HEK293 (cell line): ENCODE data around the gene NABP2.

Experiments used
- HOXD13 ChIP-seq: sonication (generic); formaldehyde crosslinking; IDR thresholded peaks from 2 replicates; pipeline ENCODE4 v1.8.0; 2022; ENCODE audit warnings: missing genetic modification reagents, borderline replicate concordance
- KLF8 ChIP-seq: fragments of 450-650 bp; formaldehyde crosslinking; IDR thresholded peaks from 2 replicates; pipeline ENCODE4 v1.5.1; 2016; ENCODE audit warnings: missing biosample characterization, missing genetic modification characterization
- PATZ1 ChIP-seq: fragments of 450-650 bp; formaldehyde crosslinking; IDR thresholded peaks from 2 replicates; pipeline ENCODE4 v1.5.1; 2016; ENCODE audit warnings: missing biosample characterization, missing genetic modification characterization
- PRDM4 ChIP-seq: fragments of 450-650 bp; formaldehyde crosslinking; IDR thresholded peaks from 2 replicates; pipeline ENCODE4 v1.5.1; 2017; ENCODE audit warnings: missing biosample characterization, missing genetic modification characterization
- ZFP3 ChIP-seq: fragments of 450-650 bp; formaldehyde crosslinking; IDR thresholded peaks from 2 replicates; pipeline ENCODE4 v1.5.1; 2016; ENCODE audit warnings: low read depth, missing biosample characterization, missing genetic modification characterization
- ZNF18 ChIP-seq: fragments of 450-650 bp; formaldehyde crosslinking; IDR thresholded peaks from 2 replicates; pipeline ENCODE4 v1.5.1; 2016; ENCODE audit warnings: missing biosample characterization, missing genetic modification characterization
- ZNF214 ChIP-seq: fragments of 450-650 bp; formaldehyde crosslinking; IDR thresholded peaks from 2 replicates; pipeline ENCODE4 v1.5.1; 2017; ENCODE audit warnings: missing biosample characterization, mild to moderate bottlenecking, missing genetic modification characterization, borderline replicate concordance
- ZNF24 ChIP-seq: fragments of 450-650 bp; formaldehyde crosslinking; IDR thresholded peaks from 2 replicates; pipeline ENCODE4 v1.5.1; 2016; ENCODE audit warnings: missing biosample characterization, missing genetic modification characterization
- ZNF311 ChIP-seq: fragments of 450-650 bp; formaldehyde crosslinking; IDR thresholded peaks from 2 replicates; pipeline ENCODE4 v1.5.1; 2017; ENCODE audit warnings: missing biosample characterization, missing genetic modification characterization, borderline replicate concordance
- ZNF350 ChIP-seq: fragments of 450-650 bp; formaldehyde crosslinking; IDR thresholded peaks from 2 replicates; pipeline ENCODE4 v1.5.0; 2017; ENCODE audit warnings: missing biosample characterization, mild to moderate bottlenecking, missing genetic modification characterization
- ZNF366 ChIP-seq: fragments of 450-650 bp; formaldehyde crosslinking; conservative IDR thresholded peaks from 2 replicates; pipeline ENCODE4 v1.5.1; 2016; ENCODE audit warnings: missing biosample characterization, missing genetic modification characterization
- ZNF416 ChIP-seq: fragments of 450-650 bp; formaldehyde crosslinking; IDR thresholded peaks from 2 replicates; pipeline ENCODE4 v1.5.1; 2016; ENCODE audit warnings: missing biosample characterization, missing genetic modification characterization
- ZNF501 ChIP-seq: fragments of 450-650 bp; formaldehyde crosslinking; IDR thresholded peaks from 2 replicates; pipeline ENCODE4 v1.5.1; 2016; ENCODE audit warnings: missing biosample characterization, missing genetic modification characterization
- ZNF548 ChIP-seq: fragments of 450-650 bp; formaldehyde crosslinking; IDR thresholded peaks from 2 replicates; pipeline ENCODE4 v1.5.1; 2016; ENCODE audit warnings: missing biosample characterization, missing genetic modification characterization
- ZNF558 ChIP-seq: fragments of 450-650 bp; formaldehyde crosslinking; IDR thresholded peaks from 2 replicates; pipeline ENCODE4 v1.5.1; 2016; ENCODE audit warnings: missing biosample characterization, missing genetic modification characterization
- ZNF560 ChIP-seq: fragments of 450-650 bp; formaldehyde crosslinking; IDR thresholded peaks from 2 replicates; pipeline ENCODE4 v1.5.1; 2017; ENCODE audit warnings: missing biosample characterization, missing genetic modification characterization, borderline replicate concordance
- ZNF596 ChIP-seq: fragments of 450-650 bp; IDR thresholded peaks from 2 replicates; pipeline ENCODE4 v1.5.0; 2018; ENCODE audit warnings: missing biosample characterization, mild to moderate bottlenecking, missing genetic modification characterization, moderate library complexity
- ZNF624 ChIP-seq: fragments of 450-650 bp; formaldehyde crosslinking; IDR thresholded peaks from 2 replicates; pipeline ENCODE4 v1.5.1; 2017; ENCODE audit warnings: missing biosample characterization, missing genetic modification characterization
- ZNF670 ChIP-seq: fragments of 450-650 bp; formaldehyde crosslinking; IDR thresholded peaks from 2 replicates; pipeline ENCODE4 v1.5.1; 2016; ENCODE audit warnings: missing biosample characterization, missing genetic modification characterization, low read depth
- ZNF692 ChIP-seq: fragments of 450-650 bp; formaldehyde crosslinking; IDR thresholded peaks from 2 replicates; pipeline ENCODE4 v1.5.1; 2016; ENCODE audit warnings: missing biosample characterization, missing genetic modification characterization
- ZNF768 ChIP-seq: fragments of 450-650 bp; formaldehyde crosslinking; IDR thresholded peaks from 2 replicates; pipeline ENCODE4 v1.5.1; 2018; ENCODE audit warnings: missing biosample characterization, mild to moderate bottlenecking, missing genetic modification characterization
- ZSCAN18 ChIP-seq: fragments of 450-650 bp; formaldehyde crosslinking; IDR thresholded peaks from 2 replicates; pipeline ENCODE4 v1.5.1; 2016; ENCODE audit warnings: missing biosample characterization, missing genetic modification characterization
- TF ChIP-seq, protein P1 (sequence below): fragments of 450-650 bp; formaldehyde crosslinking; IDR thresholded peaks from 2 replicates; pipeline ENCODE4 v1.5.1; 2016; ENCODE audit warnings: missing biosample characterization, missing genetic modification characterization
- TF ChIP-seq, protein P2 (sequence below): fragments of 450-650 bp; formaldehyde crosslinking; IDR thresholded peaks from 2 replicates; pipeline ENCODE4 v1.5.1; 2016; ENCODE audit warnings: missing biosample characterization, missing genetic modification characterization
- TF ChIP-seq, protein P3 (sequence below): fragments of 450-650 bp; formaldehyde crosslinking; IDR thresholded peaks from 2 replicates; pipeline ENCODE4 v1.5.1; 2016; ENCODE audit warnings: missing biosample characterization, missing genetic modification characterization

The NABP2 gene

DNA sequence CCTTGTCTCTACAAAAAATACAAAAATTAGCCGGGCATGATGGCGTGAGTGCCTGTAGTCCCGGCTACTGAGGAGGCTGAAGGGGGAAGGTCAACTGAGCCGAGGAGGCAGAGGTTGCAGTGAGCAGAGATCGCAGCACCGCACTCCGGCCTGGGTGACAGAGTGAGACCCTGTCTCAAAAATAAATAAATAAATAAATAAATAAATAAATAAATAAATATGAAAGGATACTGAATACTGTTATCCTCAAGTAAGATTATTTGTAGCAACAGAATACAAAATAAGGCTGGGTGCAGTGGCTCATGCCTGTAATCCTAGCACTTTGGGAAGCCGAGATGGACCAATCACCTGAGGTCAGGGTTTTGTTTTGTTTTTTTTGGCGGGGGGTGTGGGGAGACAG is 4.3 kb upstream of the NABP2 start (continued):
- TF ChIP-seq ZNF18 (tag by site-specific recombination): peak; percentile 55; the same call in 1 of the 2 replicates
- TF ChIP-seq ZNF416 (tag by site-specific recombination): no peak
- peak; percentile 97 for TF ChIP-seq ZNF560 (tag by site-specific recombination)
- TF ChIP-seq ZNF311 (tag by site-specific recombination): no peak
- TF ChIP-seq KLF8 (tag by site-specific recombination): no peak
- no peak for TF ChIP-seq ZNF624 (tag by site-specific recombination)
- TF ChIP-seq, protein P1, sequence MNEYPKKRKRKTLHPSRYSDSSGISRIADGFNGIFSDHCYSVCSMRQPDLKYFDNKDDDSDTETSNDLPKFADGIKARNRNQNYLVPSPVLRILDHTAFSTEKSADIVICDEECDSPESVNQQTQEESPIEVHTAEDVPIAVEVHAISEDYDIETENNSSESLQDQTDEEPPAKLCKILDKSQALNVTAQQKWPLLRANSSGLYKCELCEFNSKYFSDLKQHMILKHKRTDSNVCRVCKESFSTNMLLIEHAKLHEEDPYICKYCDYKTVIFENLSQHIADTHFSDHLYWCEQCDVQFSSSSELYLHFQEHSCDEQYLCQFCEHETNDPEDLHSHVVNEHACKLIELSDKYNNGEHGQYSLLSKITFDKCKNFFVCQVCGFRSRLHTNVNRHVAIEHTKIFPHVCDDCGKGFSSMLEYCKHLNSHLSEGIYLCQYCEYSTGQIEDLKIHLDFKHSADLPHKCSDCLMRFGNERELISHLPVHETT (tag by site-specific recombination): peak; percentile 90
- no peak for TF ChIP-seq HOXD13 (CRISPR knock-in tag)
- peak; percentile 87 for TF ChIP-seq ZNF501 (tag by site-specific recombination)
- no peak; the same call in 1 of the 2 replicates for TF ChIP-seq ZNF366 (tag by site-specific recombination)
- no peak for TF ChIP-seq ZNF350
- no peak for TF ChIP-seq PATZ1 (tag by site-specific recombination)
- TF ChIP-seq ZNF596 (tag by site-specific recombination): no peak
- TF ChIP-seq PRDM4: no peak
- TF ChIP-seq ZFP3 (tag by site-specific recombination): peak; percentile 38; the same call in 1 of the 2 replicates
- no peak for TF ChIP-seq ZNF670 (tag by site-specific recombination)
- TF ChIP-seq, protein P2, sequence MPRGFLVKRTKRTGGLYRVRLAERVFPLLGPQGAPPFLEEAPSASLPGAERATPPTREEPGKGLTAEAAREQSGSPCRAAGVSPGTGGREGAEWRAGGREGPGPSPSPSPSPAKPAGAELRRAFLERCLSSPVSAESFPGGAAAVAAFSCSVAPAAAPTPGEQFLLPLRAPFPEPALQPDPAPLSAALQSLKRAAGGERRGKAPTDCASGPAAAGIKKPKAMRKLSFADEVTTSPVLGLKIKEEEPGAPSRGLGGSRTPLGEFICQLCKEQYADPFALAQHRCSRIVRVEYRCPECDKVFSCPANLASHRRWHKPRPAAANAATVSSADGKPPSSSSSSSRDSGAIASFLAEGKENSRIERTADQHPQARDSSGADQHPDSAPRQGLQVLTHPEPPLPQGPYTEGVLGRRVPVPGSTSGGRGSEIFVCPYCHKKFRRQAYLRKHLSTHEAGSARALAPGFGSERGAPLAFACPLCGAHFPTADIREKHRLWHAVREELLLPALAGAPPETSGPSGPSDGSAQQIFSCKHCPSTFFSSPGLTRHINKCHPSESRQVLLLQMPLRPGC (tag by site-specific recombination): no peak
- TF ChIP-seq ZNF768 (tag by site-specific recombination): no peak
- no peak for TF ChIP-seq ZNF548 (tag by site-specific recombination)
- TF ChIP-seq ZNF24 (tag by site-specific recombination): peak; percentile 52; the same call in 1 of the 2 replicates
- TF ChIP-seq ZSCAN18 (tag by site-specific recombination): no peak
- TF ChIP-seq, protein P3, sequence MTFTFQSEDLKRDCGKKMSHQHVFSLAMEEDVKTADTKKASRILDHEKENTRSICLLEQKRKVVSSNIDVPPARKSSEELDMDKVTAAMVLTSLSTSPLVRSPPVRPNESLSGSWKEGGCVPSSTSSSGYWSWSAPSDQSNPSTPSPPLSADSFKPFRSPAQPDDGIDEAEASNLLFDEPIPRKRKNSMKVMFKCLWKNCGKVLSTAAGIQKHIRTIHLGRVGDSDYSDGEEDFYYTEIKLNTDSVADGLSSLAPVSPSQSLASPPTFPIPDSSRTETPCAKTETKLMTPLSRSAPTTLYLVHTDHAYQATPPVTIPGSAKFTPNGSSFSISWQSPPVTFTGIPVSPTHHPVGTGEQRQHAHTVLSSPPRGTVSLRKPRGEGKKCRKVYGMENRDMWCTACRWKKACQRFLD (tag by site-specific recombination): peak; percentile 79
- peak; percentile 92 for TF ChIP-seq ZNF558 (tag by site-specific recombination)
- TF ChIP-seq ZNF214 (tag by site-specific recombination): no peak; the same call in 1 of the 2 replicates
- TF ChIP-seq ZNF692 (tag by site-specific recombination): no peak
